Upper lobe of right lung (tissue), 1 donor: ENCODE data around the gene BCAT1. TPM values are rescaled to one million over a fixed set of nuclear protein-coding genes. Genes with fewer than 3 reads are reported as not detected.
"Not testable (repeated sequence)": the region's sequence is repeated elsewhere in the genome, so short reads cannot be mapped to it uniquely, and the experiment has no call there.

Experiments
- ATAC-seq: fragments of 200-7000 bp; cut with Tn5 transposase; one replicate; pipeline ENCODE4 v1.9.1; 2020; ENCODE audit warnings: mild to moderate bottlenecking, moderate library complexity
- DNase-seq: peaks from one replicate; pipeline ENCODE4 v3.0.0-alpha.2; 2020
- H3K27ac ChIP-seq: fragments of 200-600 bp; one replicate; pipeline ENCODE4 v1.8.0; 2022
- H3K27me3 ChIP-seq: fragments of 200-600 bp; one replicate; pipeline ENCODE4 v1.8.0; 2022; ENCODE audit warnings: mild to moderate bottlenecking
- H3K36me3 ChIP-seq: fragments of 200-600 bp; one replicate; pipeline ENCODE4 v1.8.0; 2022
- H3K4me1 ChIP-seq: fragments of 200-600 bp; one replicate; pipeline ENCODE4 v1.8.0; 2022
- H3K4me3 ChIP-seq: fragments of 200-600 bp; one replicate; pipeline ENCODE4 v1.8.0; 2022; ENCODE audit warnings: mild to moderate bottlenecking
- H3K9me3 ChIP-seq: fragments of 200-600 bp; one replicate; pipeline ENCODE4 v1.8.0; 2022
- CTCF ChIP-seq: fragments of 200-600 bp; IDR thresholded peaks from one replicate; pipeline ENCODE4 v1.8.0; 2022; ENCODE audit warnings: antibody characterized with exemption
- intact Hi-C: fragments of 100-400 bp; cut with DNase I; formaldehyde crosslinking; loops from one replicate; pipeline ENCODE4 v1.11.0; 2022
- total RNA-seq: library from RNA; stranded (reverse); fragmentation: NEBNext Ultra II Directional; extraction: Animal tissue kit (Norgen Biotek cat#: 25700); gene quantifications from one replicate; pipeline ENCODE4 v1.2.1, GENCODE V29; 2021
- donor health status: DM: no; HTN: yes; CAD: no; lungs with severe emphysema.

BCAT1 gene
- total RNA-seq, 1 donor from 2014 or later, result 82.5 TPM

- no peak for DNase-seq
- Histone ChIP-seq H3K36me3 (no peaks in the 10 kb centered on the region), H3K4me3 (no peak overlapping the region), H3K4me1 (no peaks in the 10 kb centered on the region), H3K9me3 (no peaks in the 10 kb centered on the region), H3K27ac (no peak overlapping the region), H3K27me3 (no peaks in the 10 kb centered on the region)
- TF ChIP-seq CTCF, result no peak
- ATAC-seq, result no peak
- intact Hi-C loops, result no loop called here
Measured at GRCh38 chr12:24972078-24972477, 23.2 kb upstream of the BCAT1 start.

GRCh38 chr12:24970177-24970576 is 21.3 kb upstream of the BCAT1 start:
- Histone ChIP-seq H3K4me1 (no peaks in the 10 kb centered on the region), H3K9me3 (no peaks in the 10 kb centered on the region), H3K36me3 (no peaks in the 10 kb centered on the region), H3K4me3 (no peak overlapping the region), H3K27ac (no peak overlapping the region), H3K27me3 (no peaks in the 10 kb centered on the region)
- no peak for TF ChIP-seq CTCF
- ATAC-seq (no peak), DNase-seq (no peak)
- intact Hi-C loops, result no loop called here

GRCh38 chr12:24966951-24967564 is 18.2 kb upstream of the BCAT1 start:
- intact Hi-C loops, result no loop called here
- Histone ChIP-seq H3K4me3 (no peak overlapping the region), H3K27ac (no peak overlapping the region), H3K9me3 (no peaks in the 10 kb centered on the region), H3K4me1 (no peaks in the 10 kb centered on the region), H3K36me3 (no peaks in the 10 kb centered on the region), H3K27me3 (no peaks in the 10 kb centered on the region)
- no peak for DNase-seq
- TF ChIP-seq CTCF, result no peak
- peak; percentile 39 for ATAC-seq

- Histone ChIP-seq H3K36me3 (no peaks in the 10 kb centered on the region), H3K4me3 (no peak overlapping the region), H3K9me3 (no peaks in the 10 kb centered on the region), H3K4me1 (no peaks in the 10 kb centered on the region), H3K27ac (no peak overlapping the region), H3K27me3 (no peaks in the 10 kb centered on the region)
- intact Hi-C loops, result no loop called here
- ATAC-seq, result no peak
- no peak for DNase-seq
- no peak for TF ChIP-seq CTCF
Measured at GRCh38 chr12:24964342-24964741, 15.4 kb upstream of the BCAT1 start.

GRCh38 chr12:24960222-24960855 is 11.4 kb upstream of the BCAT1 start:
- DNase-seq (no peak), ATAC-seq (peak; percentile 89)
- intact Hi-C loops, result no loop called here

GRCh38 chr12:24956351-24956750 is 7.5 kb upstream of the BCAT1 start:
- H3K36me3 ChIP-seq, H3K27me3 ChIP-seq, H3K4me1 ChIP-seq, H3K4me3 ChIP-seq, H3K9me3 ChIP-seq, H3K27ac ChIP-seq, ATAC-seq, DNase-seq, intact Hi-C loops: not testable (repeated sequence)

More at GRCh38 chr12:24960222-24960855, 11.4 kb upstream of the BCAT1 start:
- Histone ChIP-seq H3K4me3 (no peak overlapping the region), H3K27me3 (no peaks in the 10 kb centered on the region), H3K4me1 (no peaks in the 10 kb centered on the region), H3K36me3 (no peaks in the 10 kb centered on the region), H3K27ac (no peak overlapping the region), H3K9me3 (no peaks in the 10 kb centered on the region)
- TF ChIP-seq CTCF, result peak; percentile 43
